Gastroesophageal sphincter (tissue), 3 donors: ENCODE results near the gene ARHGAP28.

Experiments
- CTCF ChIP-seq, 4 experiments: fragments of 200-600 bp in 2 of 4; fragments of 450-650 bp in 2 of 4; sonication (generic) in 1 of 4; IDR thresholded peaks; one replicate each; pipeline ENCODE4 v1.5.1; 2017 to 2019; ENCODE audit warnings: antibody characterized with exemption in 4 of 4, mild to moderate bottlenecking in 2 of 4, moderate library complexity in 2 of 4
- EP300 ChIP-seq: sonication (generic); formaldehyde crosslinking; IDR thresholded peaks from one replicate; pipeline ENCODE4 v1.6.1; 2017; ENCODE audit warnings: antibody characterized with exemption, mild to moderate bottlenecking
- POLR2A ChIP-seq, 2 donors: fragments of 450-650 bp; IDR thresholded peaks; one replicate each; pipeline ENCODE4 v1.6.1; 2017; ENCODE audit warnings: antibody characterized with exemption in 2 of 2, mild to moderate bottlenecking in 2 of 2, moderate library complexity in 1 of 2
- POLR2AphosphoS5 ChIP-seq: sonication (generic); formaldehyde crosslinking; IDR thresholded peaks from one replicate; pipeline ENCODE4 v1.6.1; 2017; ENCODE audit warnings: antibody characterized with exemption

GRCh38 chr18:6798896-6799295 is 69.4 kb downstream of the ARHGAP28 start:
- TF ChIP-seq POLR2AphosphoS5 (no peak), CTCF (IDR thresholded peaks at IDR 0.05) (no peak), POLR2A (IDR thresholded peaks at IDR 0.05) (no peak), EP300 (no peak)
